Measurements from ENCODE around the gene PLEKHA8.
A peak's percentile ranks its signal among the peaks of the same experiment; 100 is the strongest.

Gene PLEKHA8

GRCh38 chr7:30117896-30118295, 89.7 kb downstream of the PLEKHA8 start:
- no peak overlapping the region for H3K4me3 ChIP-seq (ENCODE audit: insufficient read length, low read depth)
- peaks cover 2% of the 10 kb centered on the region for H3K4me1 ChIP-seq (ENCODE audit: insufficient read depth, insufficient read length)
- H3K9ac ChIP-seq (ENCODE audit: insufficient read length, low read depth) = no peak overlapping the region
- no peak for TF ChIP-seq ZNF274 (IDR thresholded peaks at IDR 0.05; ENCODE audit: low read depth, low read length)
- TF ChIP-seq YY1 (IDR thresholded peaks at IDR 0.05; ENCODE audit: insufficient read depth, insufficient read length) = no peak
- no peak for TF ChIP-seq SUZ12 (IDR thresholded peaks at IDR 0.05; ENCODE audit: extremely low read depth, insufficient read depth, insufficient read length)
- DNase-seq (ENCODE audit: low read depth, low spot score) = no peak
- H3K27me3 ChIP-seq (ENCODE audit: insufficient read depth, insufficient read length) = no peaks in the 10 kb centered on the region
- no peaks in the 10 kb centered on the region for H3K36me3 ChIP-seq (ENCODE audit: insufficient read depth, insufficient read length, low read length)
- peaks cover 14% of the 10 kb centered on the region; the same call in 1 of the 2 replicates for H3K9me3 ChIP-seq (ENCODE audit: insufficient read depth, low read length)

DNA sequence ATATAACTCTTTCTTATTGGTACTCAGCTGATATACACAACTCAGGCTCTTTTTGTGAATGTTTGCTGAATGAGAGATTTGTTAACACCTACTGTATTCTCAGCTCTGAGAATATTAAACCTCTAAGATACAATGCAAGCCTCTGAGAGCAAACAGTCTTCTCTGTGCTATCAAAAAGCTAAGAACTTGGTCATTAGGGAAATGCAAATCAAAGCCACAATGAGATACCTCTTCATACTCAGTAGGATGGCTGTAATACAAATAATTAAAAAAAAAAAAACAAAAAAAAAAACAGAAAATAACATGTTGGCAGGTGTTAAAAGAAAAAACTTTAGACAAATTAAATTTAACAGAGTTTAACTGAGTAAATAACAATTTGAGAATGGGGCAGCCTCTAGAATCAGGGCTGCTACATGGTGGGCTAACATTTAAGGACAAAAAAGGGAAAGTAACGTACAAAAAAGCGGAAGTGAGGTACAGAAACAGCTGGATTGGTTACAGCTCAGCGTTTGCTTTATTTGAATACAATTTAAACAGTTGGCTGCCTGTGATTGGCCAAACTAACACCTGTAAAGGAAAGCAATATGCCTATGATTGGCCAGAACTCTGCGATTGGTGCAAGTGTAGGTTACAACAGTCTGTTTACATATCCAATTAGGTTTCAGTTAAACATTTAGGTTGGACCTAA, 91.8 kb downstream of the PLEKHA8 start:
- TF ChIP-seq YY1 (IDR thresholded peaks at IDR 0.05; ENCODE audit: insufficient read depth, insufficient read length) (no peak), SUZ12 (IDR thresholded peaks at IDR 0.05; ENCODE audit: extremely low read depth, insufficient read depth, insufficient read length) (no peak), ZNF274 (IDR thresholded peaks at IDR 0.05; ENCODE audit: low read depth, low read length) (no peak)

DNA sequence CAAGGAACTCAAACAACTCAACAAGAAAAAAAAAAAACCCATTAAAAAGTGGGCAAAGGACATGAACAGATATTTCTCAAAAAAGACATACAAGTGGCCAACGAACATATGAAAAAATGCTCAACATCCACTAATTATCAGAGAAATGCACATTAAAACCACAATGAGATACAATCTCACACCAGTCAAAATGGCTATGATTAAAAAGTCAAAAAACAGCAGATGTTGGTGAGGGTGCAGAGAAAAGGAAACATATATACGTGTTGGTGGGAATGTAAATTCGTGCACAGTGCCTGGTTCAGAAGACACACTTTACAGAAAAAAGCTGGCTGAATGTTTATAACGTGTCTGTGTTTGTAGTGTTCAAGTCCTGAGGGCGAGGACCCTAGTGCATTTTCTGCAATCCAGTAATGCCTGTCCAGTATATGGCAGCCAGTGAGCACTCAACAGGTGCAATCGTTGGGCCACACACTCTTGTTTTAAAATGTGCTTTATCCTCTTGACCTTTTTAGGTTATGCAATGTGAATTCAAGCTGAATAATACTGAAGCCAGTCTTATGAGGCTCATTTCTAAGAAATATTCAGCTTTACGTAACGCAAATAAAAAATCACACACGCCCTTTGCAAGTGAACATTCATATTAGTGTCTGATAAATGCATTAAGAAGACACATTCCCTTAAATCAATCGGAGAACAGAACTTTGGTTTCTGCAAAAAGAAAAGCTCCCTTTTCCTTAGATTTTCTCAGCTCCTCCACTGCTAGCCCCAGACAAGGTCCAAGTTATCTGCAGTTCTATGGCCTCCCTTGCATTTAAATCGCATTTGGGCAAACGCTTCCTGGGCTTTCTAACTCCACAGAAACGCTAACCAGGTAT, 105.8 kb downstream of the PLEKHA8 start:
- DNase-seq (ENCODE audit: low read depth, low spot score) = no peak
- Histone ChIP-seq H3K27me3 (ENCODE audit: insufficient read depth, insufficient read length) (peaks cover 53% of the 10 kb centered on the region), H3K36me3 (ENCODE audit: insufficient read depth, insufficient read length, low read length) (no peaks in the 10 kb centered on the region), H3K9me3 (ENCODE audit: insufficient read depth, low read length) (no peaks in the 10 kb centered on the region), H3K4me1 (ENCODE audit: insufficient read depth, insufficient read length) (peaks cover 3% of the 10 kb centered on the region), H3K9ac (ENCODE audit: insufficient read length, low read depth) (peak overlapping the region; percentile 3), H3K4me3 (ENCODE audit: insufficient read length, low read depth) (peak overlapping the region; percentile 49)
- no peak for TF ChIP-seq YY1 (IDR thresholded peaks at IDR 0.05; ENCODE audit: insufficient read depth, insufficient read length)
- TF ChIP-seq SUZ12 (IDR thresholded peaks at IDR 0.05; ENCODE audit: extremely low read depth, insufficient read depth, insufficient read length) = no peak
- no peak for TF ChIP-seq ZNF274 (IDR thresholded peaks at IDR 0.05; ENCODE audit: low read depth, low read length)

More for the DNA sequence above, 91.8 kb downstream of the PLEKHA8 start:
- H3K4me1 ChIP-seq (ENCODE audit: insufficient read depth, insufficient read length) = peaks cover 2% of the 10 kb centered on the region
- H3K27me3 ChIP-seq (ENCODE audit: insufficient read depth, insufficient read length) = no peaks in the 10 kb centered on the region
- H3K4me3 ChIP-seq (ENCODE audit: insufficient read length, low read depth) = no peak overlapping the region
- peaks cover 6% of the 10 kb centered on the region; the same call in 1 of the 2 replicates for H3K9me3 ChIP-seq (ENCODE audit: insufficient read depth, low read length)
- no peaks in the 10 kb centered on the region for H3K36me3 ChIP-seq (ENCODE audit: insufficient read depth, insufficient read length, low read length)
- DNase-seq (ENCODE audit: low read depth, low spot score) = no peak
- no peak overlapping the region for H3K9ac ChIP-seq (ENCODE audit: insufficient read length, low read depth)

GRCh38 chr7:30134611-30135300, 106.5 kb downstream of the PLEKHA8 start, which contains the start of gene MTURN:
Gene MTURN (plus strand): TSS chr7:30134986. CDS start chr7:30135137, 151 bp downstream.
- Histone ChIP-seq H3K9ac (ENCODE audit: insufficient read length, low read depth) (peak within 1 kb of the TSS; percentile 88), H3K27me3 (ENCODE audit: insufficient read depth, insufficient read length) (peaks cover 55% of the 10 kb centered on the region), H3K4me3 (ENCODE audit: insufficient read length, low read depth) (peak within 1 kb of the TSS; percentile 79), H3K9me3 (ENCODE audit: insufficient read depth, low read length) (no peaks in the 10 kb centered on the region), H3K36me3 (ENCODE audit: insufficient read depth, insufficient read length, low read length) (no peaks in the 10 kb centered on the region), H3K4me1 (ENCODE audit: insufficient read depth, insufficient read length) (peaks cover 3% of the 10 kb centered on the region)
- TF ChIP-seq SUZ12 (IDR thresholded peaks at IDR 0.05; ENCODE audit: extremely low read depth, insufficient read depth, insufficient read length) = no peak
- no peak for TF ChIP-seq ZNF274 (IDR thresholded peaks at IDR 0.05; ENCODE audit: low read depth, low read length)
- no peak for TF ChIP-seq YY1 (IDR thresholded peaks at IDR 0.05; ENCODE audit: insufficient read depth, insufficient read length)
- DNase-seq (ENCODE audit: low read depth, low spot score) = peak; percentile 89

DNA sequence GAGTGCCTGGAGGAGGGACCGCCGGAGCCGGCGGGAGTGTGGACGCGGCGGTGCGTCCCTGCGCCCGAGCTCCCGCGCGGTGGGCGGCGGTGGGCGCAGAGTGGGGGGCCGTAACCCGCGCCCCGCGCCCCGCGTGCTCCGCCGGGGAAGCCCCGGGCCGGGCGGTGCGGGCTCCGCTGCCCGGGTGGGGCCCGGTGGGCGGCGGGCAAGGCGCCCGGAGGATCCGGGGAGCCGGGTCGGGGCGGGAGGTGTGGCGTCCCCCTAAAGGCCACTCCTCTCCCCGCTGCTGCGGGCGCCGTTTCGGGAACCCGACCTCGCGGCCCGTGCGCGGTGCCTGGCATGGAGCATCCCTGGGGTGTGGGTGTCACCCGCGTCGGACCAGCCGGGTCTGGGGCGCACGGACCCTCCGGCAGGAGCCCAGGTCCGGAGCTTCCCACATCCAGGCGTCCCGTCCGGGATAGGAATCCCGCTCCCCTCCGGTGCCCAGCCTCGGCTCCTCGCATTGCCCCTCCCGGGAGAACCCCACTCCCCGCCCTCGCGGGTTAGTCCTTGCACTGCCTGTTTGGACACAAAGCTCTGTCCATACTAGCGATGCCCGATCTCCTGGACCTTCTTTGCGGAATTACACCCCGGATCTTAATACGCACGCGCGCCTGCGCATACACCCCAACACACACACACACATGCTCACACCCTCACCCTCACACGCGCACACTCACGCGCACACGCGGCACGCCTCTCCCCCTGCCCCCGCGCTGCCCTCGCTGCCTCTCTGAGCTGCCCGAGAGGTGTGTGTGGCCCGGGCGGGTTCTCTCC, 107.3 kb downstream of the PLEKHA8 start:
- DNase-seq (ENCODE audit: low read depth, low spot score) = no peak
- H3K9ac ChIP-seq (ENCODE audit: insufficient read length, low read depth) = peak overlapping the region; percentile 88
- H3K36me3 ChIP-seq (ENCODE audit: insufficient read depth, insufficient read length, low read length) = no peaks in the 10 kb centered on the region
- H3K4me3 ChIP-seq (ENCODE audit: insufficient read length, low read depth) = peak overlapping the region; percentile 79
- no peak for TF ChIP-seq SUZ12 (IDR thresholded peaks at IDR 0.05; ENCODE audit: extremely low read depth, insufficient read depth, insufficient read length)
- TF ChIP-seq ZNF274 (IDR thresholded peaks at IDR 0.05; ENCODE audit: low read depth, low read length) = no peak
- no peak for TF ChIP-seq YY1 (IDR thresholded peaks at IDR 0.05; ENCODE audit: insufficient read depth, insufficient read length)
- H3K4me1 ChIP-seq (ENCODE audit: insufficient read depth, insufficient read length) = peaks cover 3% of the 10 kb centered on the region
- H3K27me3 ChIP-seq (ENCODE audit: insufficient read depth, insufficient read length) = peaks cover 55% of the 10 kb centered on the region
- no peaks in the 10 kb centered on the region for H3K9me3 ChIP-seq (ENCODE audit: insufficient read depth, low read length)

GRCh38 chr7:30136117-30136731, 108.0 kb downstream of the PLEKHA8 start:
- Histone ChIP-seq H3K27me3 (ENCODE audit: insufficient read depth, insufficient read length) (peaks cover 55% of the 10 kb centered on the region), H3K36me3 (ENCODE audit: insufficient read depth, insufficient read length, low read length) (no peaks in the 10 kb centered on the region), H3K4me1 (ENCODE audit: insufficient read depth, insufficient read length) (peaks cover 3% of the 10 kb centered on the region), H3K4me3 (ENCODE audit: insufficient read length, low read depth) (peak overlapping the region; percentile 79), H3K9ac (ENCODE audit: insufficient read length, low read depth) (peak overlapping the region; percentile 88), H3K9me3 (ENCODE audit: insufficient read depth, low read length) (no peaks in the 10 kb centered on the region)
- no peak for DNase-seq (ENCODE audit: low read depth, low spot score)
- TF ChIP-seq YY1 (IDR thresholded peaks at IDR 0.05; ENCODE audit: insufficient read depth, insufficient read length) = no peak
- no peak for TF ChIP-seq SUZ12 (IDR thresholded peaks at IDR 0.05; ENCODE audit: extremely low read depth, insufficient read depth, insufficient read length)
- TF ChIP-seq ZNF274 (IDR thresholded peaks at IDR 0.05; ENCODE audit: low read depth, low read length) = no peak

All from NT2/D1 (cell line).